Measurements from ENCODE around the gene ATXN1. TPM values are rescaled to one million over a fixed set of nuclear protein-coding genes. Genes with fewer than 3 reads are reported as not detected.

ATXN1 gene
- total RNA-seq, 1 donor from 2014 or later, result 71.2 TPM

DNA sequence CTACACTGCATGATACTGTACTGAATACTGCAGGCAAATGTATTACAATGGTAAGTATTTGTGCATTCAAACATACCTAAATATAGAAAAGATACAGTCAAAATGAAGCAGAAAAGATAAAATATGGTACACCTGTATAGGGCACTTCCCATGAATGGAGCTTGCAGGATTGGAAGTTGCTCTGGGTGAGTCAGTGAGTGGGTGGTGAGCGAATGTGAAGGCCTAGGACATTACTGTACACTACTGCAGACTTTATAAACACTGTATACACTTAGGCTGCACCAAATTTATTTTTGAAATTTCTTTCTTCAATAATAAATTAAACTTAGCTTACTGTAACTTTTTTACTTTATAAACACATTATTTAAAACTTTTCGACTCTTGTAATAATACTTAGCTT, 213.1 kb downstream of the ATXN1 start:
- Histone ChIP-seq H3K9me3 (no peaks in the 10 kb centered on the region), H3K36me3 (peaks cover 6% of the 10 kb centered on the region), H3K27me3 (no peaks in the 10 kb centered on the region), H3K4me1 (peaks cover 32% of the 10 kb centered on the region), H3K27ac (no peak overlapping the region), H3K4me3 (no peak overlapping the region)
- no peak for ATAC-seq
- intact Hi-C loops (cut with DNase I), result no loop called here
- TF ChIP-seq CTCF (IDR thresholded peaks at IDR 0.05), result no peak
- DNase-seq, result no peak

DNA sequence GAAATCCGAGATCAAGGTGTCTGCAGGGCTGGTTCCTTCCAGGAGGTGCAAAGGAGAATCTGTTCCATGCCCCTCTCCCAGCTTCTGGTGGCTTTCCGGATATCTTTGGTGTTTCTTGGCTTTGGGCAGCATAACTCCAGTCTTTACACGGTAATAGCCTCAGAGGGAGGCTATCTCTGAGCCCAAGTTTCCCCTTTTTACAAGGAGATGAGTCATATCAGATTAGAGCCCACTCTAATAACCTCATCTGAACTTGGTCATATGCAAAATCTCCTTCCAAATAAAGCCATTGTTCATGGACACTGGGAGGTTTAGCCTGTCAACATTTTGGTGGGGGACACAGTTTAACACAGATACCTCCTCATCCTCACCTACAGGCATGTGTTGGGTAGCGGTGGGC, 213.7 kb downstream of the ATXN1 start:
- ATAC-seq, result no peak
- intact Hi-C loops (cut with DNase I), result no loop called here
- no peak for TF ChIP-seq CTCF (IDR thresholded peaks at IDR 0.05)
- Histone ChIP-seq H3K27me3 (no peaks in the 10 kb centered on the region), H3K9me3 (no peaks in the 10 kb centered on the region), H3K27ac (no peak overlapping the region), H3K4me3 (no peak overlapping the region), H3K4me1 (peaks cover 34% of the 10 kb centered on the region), H3K36me3 (peaks cover 6% of the 10 kb centered on the region)
- DNase-seq, result no peak

DNA sequence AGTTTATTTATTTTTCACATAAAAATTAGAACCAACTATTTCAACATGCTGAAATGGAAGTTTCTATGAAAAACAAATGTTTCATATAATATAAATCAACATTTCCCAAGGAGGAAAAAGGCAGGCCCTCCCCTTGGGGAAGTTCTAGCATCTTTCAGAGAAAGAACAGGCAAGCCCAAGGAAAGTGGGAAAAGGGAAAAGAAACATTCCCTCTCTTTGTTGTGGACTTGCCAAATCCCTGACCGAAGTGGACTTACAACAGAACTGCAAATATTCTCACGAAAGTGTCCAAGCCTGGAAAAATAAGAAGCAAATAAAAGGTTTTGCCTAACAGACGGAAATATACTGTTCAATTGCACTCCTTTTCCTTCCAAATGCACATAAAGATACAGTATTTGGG, 214.4 kb downstream of the ATXN1 start:
- no peaks in the 10 kb centered on the region for H3K9me3 ChIP-seq
- intact Hi-C loops (cut with DNase I), result no loop called here
- no peak overlapping the region for H3K4me3 ChIP-seq
- DNase-seq (no peak), ATAC-seq (no peak)
- no peaks in the 10 kb centered on the region for H3K27me3 ChIP-seq
- H3K4me1 ChIP-seq, result peaks cover 36% of the 10 kb centered on the region
- no peak for TF ChIP-seq CTCF (IDR thresholded peaks at IDR 0.05)
- no peak overlapping the region for H3K27ac ChIP-seq
- H3K36me3 ChIP-seq, result peaks cover 6% of the 10 kb centered on the region

- ATAC-seq (no peak), DNase-seq (no peak)
- H3K9me3 ChIP-seq, result no peaks in the 10 kb centered on the region
- intact Hi-C loops (cut with DNase I), result no loop called here
- H3K27me3 ChIP-seq, result no peaks in the 10 kb centered on the region
- H3K4me3 ChIP-seq, result no peak overlapping the region
- no peak overlapping the region for H3K27ac ChIP-seq
- peaks cover 6% of the 10 kb centered on the region for H3K36me3 ChIP-seq
- peaks cover 38% of the 10 kb centered on the region for H3K4me1 ChIP-seq
- no peak for TF ChIP-seq CTCF (IDR thresholded peaks at IDR 0.05)
These were observed 215.9 kb downstream of the ATXN1 start for GRCh38 chr6:16545382-16545781.

- TF ChIP-seq CTCF (IDR thresholded peaks at IDR 0.05), result no peak
- intact Hi-C loops (cut with DNase I), result no loop called here
- H3K4me3 ChIP-seq, result no peak overlapping the region
- H3K27ac ChIP-seq, result no peak overlapping the region
- no peak for ATAC-seq
- H3K9me3 ChIP-seq, result no peaks in the 10 kb centered on the region
- DNase-seq, result no peak
- no peaks in the 10 kb centered on the region for H3K27me3 ChIP-seq
- peaks cover 38% of the 10 kb centered on the region for H3K4me1 ChIP-seq
- H3K36me3 ChIP-seq, result peaks cover 5% of the 10 kb centered on the region
These were observed 216.7 kb downstream of the ATXN1 start for GRCh38 chr6:16544521-16544920.

- DNase-seq (no peak), ATAC-seq (peak; percentile 55)
- Histone ChIP-seq H3K4me1 (peaks cover 38% of the 10 kb centered on the region), H3K36me3 (peaks cover under 1% of the 10 kb centered on the region), H3K9me3 (no peaks in the 10 kb centered on the region), H3K4me3 (no peak overlapping the region), H3K27me3 (no peaks in the 10 kb centered on the region), H3K27ac (no peak overlapping the region)
- TF ChIP-seq CTCF (IDR thresholded peaks at IDR 0.05), result no peak
- intact Hi-C loops (cut with DNase I), result no loop called here
These were observed 217.3 kb downstream of the ATXN1 start for GRCh38 chr6:16544006-16544405.

Data from upper lobe of right lung (tissue), 1 donor.